OCI-LY1 (cell line): Measurements from ENCODE around the gene ZMIZ2.

Experiments used
- H2AFZ ChIP-seq: fragments of 200-600 bp; sonication (generic), shearing (Covaris generic); 2 replicates; pipeline ENCODE4 v1.6.0; 2014; ENCODE audit warnings: antibody characterized with exemption, mild to moderate bottlenecking, low read length
- H3F3A ChIP-seq: fragments of 200-600 bp; sonication (generic), shearing (Covaris generic); 2 replicates; pipeline ENCODE4 v1.6.0; 2014; ENCODE audit warnings: mild to moderate bottlenecking, antibody characterized with exemption, low read length, moderate library complexity; ENCODE audit not compliant: insufficient read depth
- H3K27ac ChIP-seq: fragments of 200-600 bp; sonication (generic); 2 replicates; pipeline ENCODE4 v1.5.1; 2014; ENCODE audit warnings: low read length, mixed run types, mild to moderate bottlenecking, low read depth; ENCODE audit not compliant: poor library complexity, severe bottlenecking
- H3K27me3 ChIP-seq: fragments of 200-600 bp; sonication (generic); 2 replicates; pipeline ENCODE4 v1.6.0; 2014; ENCODE audit warnings: antibody characterized with exemption, mild to moderate bottlenecking, low read length, moderate library complexity; ENCODE audit not compliant: insufficient read depth
- H3K36me3 ChIP-seq: fragments of 200-600 bp; sonication (generic); 2 replicates; pipeline ENCODE4 v1.6.1; 2014; ENCODE audit warnings: mild to moderate bottlenecking, antibody characterized with exemption, low read length, moderate library complexity, mixed read lengths; ENCODE audit not compliant: insufficient read depth
- H3K4me1 ChIP-seq: fragments of 200-600 bp; sonication (generic); 2 replicates; pipeline ENCODE4 v1.5.1; 2014; ENCODE audit warnings: mild to moderate bottlenecking, low read length, moderate library complexity; ENCODE audit not compliant: insufficient read depth, severe bottlenecking
- H3K4me2 ChIP-seq: fragments of 200-600 bp; sonication (generic), shearing (Covaris generic); 2 replicates; pipeline ENCODE4 v1.6.1; 2014; ENCODE audit warnings: low read length
- H3K4me3 ChIP-seq: fragments of 200-600 bp; sonication (generic); 2 replicates; pipeline ENCODE4 v1.5.1; 2014; ENCODE audit warnings: low read length, low read depth, mild to moderate bottlenecking, mixed read lengths; ENCODE audit not compliant: poor library complexity, severe bottlenecking
- H3K79me2 ChIP-seq: fragments of 200-600 bp; shearing (Covaris generic); 2 replicates; pipeline ENCODE4 v1.6.1; 2016; ENCODE audit warnings: mixed run types, low read length, mixed read lengths; ENCODE audit not compliant: insufficient read depth
- H3K9ac ChIP-seq: fragments of 200-600 bp; sonication (generic), shearing (Covaris generic); 2 replicates; pipeline ENCODE4 v1.6.1; 2014; ENCODE audit warnings: mild to moderate bottlenecking, low read length, mixed read lengths
- H3K9me2 ChIP-seq: fragments of 200-600 bp; sonication (generic), shearing (Covaris generic); 2 replicates; pipeline ENCODE4 v1.6.1; 2014; ENCODE audit warnings: low read depth, mild to moderate bottlenecking, low read length, mixed read lengths
- H3K9me3 ChIP-seq: fragments of 200-600 bp; shearing (Covaris generic); 2 replicates; pipeline ENCODE4 v1.6.1; 2014; ENCODE audit warnings: low read length, mixed read lengths
- H4K20me1 ChIP-seq: fragments of 200-600 bp; sonication (generic), shearing (Covaris generic); 2 replicates; pipeline ENCODE4 v1.6.0; 2016; ENCODE audit warnings: mild to moderate bottlenecking, low read length; ENCODE audit not compliant: insufficient read depth
- EZH2 ChIP-seq: fragments of 200-600 bp; sonication (generic), shearing (Covaris generic); IDR thresholded peaks from 2 replicates; pipeline ENCODE4 v1.8.0; 2017; ENCODE audit warnings: borderline replicate concordance, mixed run types, mild to moderate bottlenecking, antibody characterized with exemption, low read length, moderate library complexity, mixed read lengths
- TF ChIP-seq, protein P1 (sequence below): fragments of 200-600 bp; sonication (generic), shearing (Covaris generic); IDR thresholded peaks from 2 replicates; pipeline ENCODE4 v1.5.1; 2017; ENCODE audit warnings: mild to moderate bottlenecking, antibody characterized with exemption, low read length, moderate library complexity, mixed read lengths

ZMIZ2 gene

DNA sequence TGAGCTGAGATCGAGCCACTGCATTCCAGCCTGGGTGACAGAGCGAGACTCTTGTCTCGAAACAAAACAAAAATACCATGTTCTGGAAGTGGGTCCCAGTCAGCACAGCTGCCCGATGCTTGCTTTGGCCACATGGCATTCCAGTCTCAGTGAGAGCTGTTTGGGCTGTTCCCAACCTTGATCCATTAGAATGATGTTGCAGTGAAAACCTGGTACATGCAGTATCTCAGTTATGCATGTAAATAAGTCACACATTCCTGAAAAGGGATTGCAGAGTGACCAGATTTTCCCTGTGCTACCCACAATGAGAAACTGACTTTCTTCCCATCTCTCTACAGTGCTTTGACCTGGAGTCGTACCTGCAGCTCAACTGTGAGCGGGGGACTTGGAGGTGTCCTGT lies 15.4 kb downstream of the ZMIZ2 start:
- no peaks in the 10 kb centered on the region for H3K79me2 ChIP-seq
- H3F3A ChIP-seq: no peaks in the 10 kb centered on the region
- no peaks in the 10 kb centered on the region for H3K27me3 ChIP-seq
- no peak overlapping the region for H3K4me3 ChIP-seq
- H3K4me1 ChIP-seq: peaks cover 24% of the 10 kb centered on the region
- no peak overlapping the region for H3K27ac ChIP-seq
- no peaks in the 10 kb centered on the region for H4K20me1 ChIP-seq
- H3K9ac ChIP-seq: no peak overlapping the region
- H3K9me3 ChIP-seq: no peaks in the 10 kb centered on the region
- no peak overlapping the region for H2AFZ ChIP-seq
- H3K4me2 ChIP-seq: no peak overlapping the region
- peaks cover 89% of the 10 kb centered on the region for H3K36me3 ChIP-seq
- TF ChIP-seq, protein P1, sequence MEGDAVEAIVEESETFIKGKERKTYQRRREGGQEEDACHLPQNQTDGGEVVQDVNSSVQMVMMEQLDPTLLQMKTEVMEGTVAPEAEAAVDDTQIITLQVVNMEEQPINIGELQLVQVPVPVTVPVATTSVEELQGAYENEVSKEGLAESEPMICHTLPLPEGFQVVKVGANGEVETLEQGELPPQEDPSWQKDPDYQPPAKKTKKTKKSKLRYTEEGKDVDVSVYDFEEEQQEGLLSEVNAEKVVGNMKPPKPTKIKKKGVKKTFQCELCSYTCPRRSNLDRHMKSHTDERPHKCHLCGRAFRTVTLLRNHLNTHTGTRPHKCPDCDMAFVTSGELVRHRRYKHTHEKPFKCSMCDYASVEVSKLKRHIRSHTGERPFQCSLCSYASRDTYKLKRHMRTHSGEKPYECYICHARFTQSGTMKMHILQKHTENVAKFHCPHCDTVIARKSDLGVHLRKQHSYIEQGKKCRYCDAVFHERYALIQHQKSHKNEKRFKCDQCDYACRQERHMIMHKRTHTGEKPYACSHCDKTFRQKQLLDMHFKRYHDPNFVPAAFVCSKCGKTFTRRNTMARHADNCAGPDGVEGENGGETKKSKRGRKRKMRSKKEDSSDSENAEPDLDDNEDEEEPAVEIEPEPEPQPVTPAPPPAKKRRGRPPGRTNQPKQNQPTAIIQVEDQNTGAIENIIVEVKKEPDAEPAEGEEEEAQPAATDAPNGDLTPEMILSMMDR: no peak
- TF ChIP-seq EZH2: no peak
- H3K9me2 ChIP-seq: no peaks in the 10 kb centered on the region

DNA sequence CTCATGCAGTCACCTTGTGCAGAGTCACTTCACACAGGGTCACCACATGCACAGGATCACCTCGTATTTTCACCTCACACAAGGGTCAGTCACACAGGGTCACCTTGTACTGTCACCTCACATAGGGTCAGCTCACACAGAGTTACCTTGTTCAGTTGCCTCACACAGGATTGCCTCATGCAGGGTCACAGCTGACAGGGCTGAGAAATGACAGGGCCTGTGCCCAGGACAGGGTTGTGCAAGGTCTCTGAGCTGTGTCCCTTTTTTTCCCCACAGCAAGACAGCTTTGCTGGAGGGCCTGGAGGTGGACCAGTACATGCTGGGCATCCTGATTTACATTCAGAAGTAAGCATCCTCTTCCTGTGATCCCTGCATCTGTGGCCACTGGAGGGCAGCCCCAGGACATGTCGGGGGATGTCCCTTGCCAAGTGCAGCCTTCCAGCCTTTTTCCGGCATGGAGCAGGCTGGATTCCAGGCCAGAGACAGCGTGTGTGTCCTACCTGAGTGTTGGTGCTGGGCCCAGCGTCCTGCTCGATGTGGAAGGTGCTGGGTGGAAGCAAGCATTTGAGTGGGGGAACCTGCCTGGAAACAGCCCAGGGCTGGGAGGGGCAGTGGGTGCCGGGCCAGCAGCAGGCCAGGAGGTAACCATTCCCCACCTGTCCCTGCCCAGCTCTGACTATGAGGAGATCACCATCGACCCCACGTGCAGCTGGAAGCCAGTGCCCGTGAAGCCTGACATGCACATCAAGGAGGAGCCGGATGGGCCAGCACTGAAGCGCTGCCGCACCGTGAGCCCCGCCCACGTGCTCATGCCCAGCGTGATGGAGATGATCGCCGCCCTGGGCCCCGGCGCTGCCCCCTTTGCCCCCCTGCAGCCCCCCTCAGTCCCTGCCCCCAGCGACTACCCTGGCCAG lies 16.3 kb downstream of the ZMIZ2 start:
- H3K27me3 ChIP-seq: no peaks in the 10 kb centered on the region
- H3K9me3 ChIP-seq: no peaks in the 10 kb centered on the region
- H3K9me2 ChIP-seq: no peaks in the 10 kb centered on the region
- H3K4me3 ChIP-seq: no peak overlapping the region
- no peaks in the 10 kb centered on the region for H4K20me1 ChIP-seq
- no peaks in the 10 kb centered on the region for H3F3A ChIP-seq
- no peak overlapping the region for H3K9ac ChIP-seq
- H3K79me2 ChIP-seq: no peaks in the 10 kb centered on the region
- H3K4me1 ChIP-seq: peaks cover 29% of the 10 kb centered on the region
- no peak overlapping the region for H3K27ac ChIP-seq
- no peak for TF ChIP-seq EZH2
- H3K36me3 ChIP-seq: peaks cover 86% of the 10 kb centered on the region
- H2AFZ ChIP-seq: no peak overlapping the region
- no peak overlapping the region for H3K4me2 ChIP-seq

DNA sequence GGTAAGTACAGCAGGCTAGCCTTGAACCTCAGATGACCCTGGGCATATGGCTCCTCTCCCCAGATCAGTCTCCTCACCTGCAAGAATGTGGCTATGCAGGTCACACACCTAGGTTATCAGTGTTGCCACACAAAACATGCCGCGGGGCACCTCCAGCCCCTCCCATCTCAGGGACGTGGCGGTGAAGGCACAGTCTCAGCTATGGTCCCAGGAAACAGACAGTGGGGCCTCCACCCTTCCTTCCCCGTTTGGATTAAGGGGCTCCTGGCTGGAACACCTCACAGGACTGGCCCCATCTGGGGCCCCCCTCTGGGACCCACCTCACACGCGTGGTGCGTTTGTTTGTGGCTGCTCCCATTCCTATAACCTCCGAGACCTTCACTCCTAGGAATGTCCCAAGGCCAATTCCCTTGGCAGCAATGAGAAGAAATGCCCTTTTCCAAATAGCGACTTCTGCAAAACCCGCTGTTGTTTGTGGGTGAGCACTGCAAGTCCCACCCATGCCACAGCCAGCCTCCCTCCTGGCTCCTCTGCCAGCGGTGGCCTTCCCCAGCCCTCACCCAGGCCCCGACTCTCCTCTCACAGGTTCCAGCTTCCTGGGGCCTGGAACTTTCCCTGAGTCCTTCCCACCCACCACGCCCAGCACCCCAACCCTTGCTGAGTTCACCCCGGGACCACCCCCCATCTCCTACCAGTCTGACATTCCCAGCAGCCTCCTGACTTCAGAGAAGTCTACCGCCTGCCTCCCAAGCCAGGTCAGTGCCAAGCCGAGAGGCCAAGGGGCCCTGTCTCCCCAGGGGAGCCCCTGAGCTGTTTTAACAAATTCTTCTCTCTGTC lies 17.1 kb downstream of the ZMIZ2 start:
- Histone ChIP-seq H3K4me2 (no peak overlapping the region), H3K4me1 (peaks cover 31% of the 10 kb centered on the region), H3K9me2 (no peaks in the 10 kb centered on the region), H4K20me1 (no peaks in the 10 kb centered on the region), H3F3A (no peaks in the 10 kb centered on the region), H3K36me3 (peaks cover 80% of the 10 kb centered on the region), H3K4me3 (no peak overlapping the region), H2AFZ (no peak overlapping the region), H3K79me2 (no peaks in the 10 kb centered on the region), H3K27me3 (no peaks in the 10 kb centered on the region), H3K9me3 (no peaks in the 10 kb centered on the region), H3K9ac (no peak overlapping the region), H3K27ac (no peak overlapping the region)
- TF ChIP-seq, protein P1: no peak
- no peak for TF ChIP-seq EZH2
